Transverse colon (tissue), 4 donors: ENCODE results near the gene EFEMP1. TPM values are rescaled to one million over a fixed set of nuclear protein-coding genes. Genes with fewer than 3 reads are reported as not detected.

Source experiments
- DNase-seq: peaks from one replicate; pipeline ENCODE4 v3.0.0-alpha.2; 2019
- H3K27ac ChIP-seq, 4 donors: fragments of 200-600 bp; sonication (generic); 2 replicates each; pipeline ENCODE4 v1.5.1; 2016 to 2018; ENCODE audit warnings: inconsistent platforms in 4 of 4
- H3K27me3 ChIP-seq: fragments of 200-600 bp; sonication (generic); 2 replicates; pipeline ENCODE4 v1.5.1; 2017; ENCODE audit warnings: inconsistent platforms
- H3K36me3 ChIP-seq, 4 donors: fragments of 200-600 bp; sonication (generic); 2 replicates each; pipeline ENCODE4 v1.5.1; 2017 to 2019; ENCODE audit warnings: inconsistent platforms in 4 of 4
- H3K4me1 ChIP-seq, 4 donors: fragments of 200-600 bp; sonication (generic); 2 replicates each; pipeline ENCODE4 v1.5.1; 2017 to 2020; ENCODE audit warnings: inconsistent platforms in 4 of 4
- H3K4me3 ChIP-seq, 4 donors: fragments of 200-600 bp; sonication (generic); 1 replicate in 1 of 4; 2 replicates in 3 of 4; pipeline versions ENCODE4 v1.5.1 to v1.6.1; 2017 to 2019; ENCODE audit warnings: inconsistent platforms in 4 of 4
- H3K9me3 ChIP-seq, 2 donors: fragments of 200-600 bp; sonication (generic); 2 replicates each; pipeline ENCODE4 v1.5.1; 2017 to 2019; ENCODE audit warnings: inconsistent platforms in 2 of 2
- EP300 ChIP-seq: sonication (generic); formaldehyde crosslinking; IDR thresholded peaks from one replicate; pipeline ENCODE4 v1.6.1; 2017; ENCODE audit warnings: antibody characterized with exemption, low read depth
- POLR2A ChIP-seq: fragments of 450-650 bp; IDR thresholded peaks from one replicate; pipeline ENCODE4 v1.6.1; 2016; ENCODE audit warnings: antibody characterized with exemption, mild to moderate bottlenecking, moderate library complexity
- POLR2AphosphoS5 ChIP-seq, 3 donors: sonication (generic); formaldehyde crosslinking; IDR thresholded peaks; one replicate each; pipeline ENCODE4 v1.6.1; 2016; ENCODE audit warnings: antibody characterized with exemption in 3 of 3
- WGBS, 2 donors: methylation state at CpG; one replicate each; pipeline ENCODE4 v1.1.5; 2018; ENCODE audit warnings: low coverage in 1 of 2; 5-methylcytosine and 5-hydroxymethylcytosine counted together
- in situ Hi-C, 4 donors: fragments of 200-750 bp; cut with MboI; loops; one replicate each; pipeline versions ENCODE4 v1.15.0 to v1.15.1; 2017; ENCODE audit warnings: low sequenced_read_pairs in 3 of 4, low pct_ligation_motif_present in 1 of 4, low pct_unique_long_range_greater_than_20kb in 1 of 4
- intact Hi-C: fragments of 100-400 bp; cut with DNase I; formaldehyde crosslinking; loops from one replicate; pipeline ENCODE4 v1.15.1; 2023; ENCODE audit warnings: low total_unique reads
- total RNA-seq, 4 donors: library from RNA; depleted of rRNA; stranded (reverse); fragments of >200 nt; gene quantifications; one replicate each; pipeline ENCODE4 v1.1.0, GENCODE V29; 2016
- TF ChIP-seq, protein P1 (sequence below), 5 experiments: fragments of 200-600 bp in 3 of 5; fragments of 450-650 bp in 2 of 5; sonication (generic) in 3 of 5; IDR thresholded peaks; 1 replicate in 2 of 5; 2 replicates in 3 of 5; pipeline ENCODE4 v1.5.1; 2016 to 2017; ENCODE audit warnings: antibody characterized with exemption in 5 of 5, inconsistent platforms in 3 of 5, mild to moderate bottlenecking in 2 of 5, moderate library complexity in 1 of 5

The EFEMP1 gene, protein sequence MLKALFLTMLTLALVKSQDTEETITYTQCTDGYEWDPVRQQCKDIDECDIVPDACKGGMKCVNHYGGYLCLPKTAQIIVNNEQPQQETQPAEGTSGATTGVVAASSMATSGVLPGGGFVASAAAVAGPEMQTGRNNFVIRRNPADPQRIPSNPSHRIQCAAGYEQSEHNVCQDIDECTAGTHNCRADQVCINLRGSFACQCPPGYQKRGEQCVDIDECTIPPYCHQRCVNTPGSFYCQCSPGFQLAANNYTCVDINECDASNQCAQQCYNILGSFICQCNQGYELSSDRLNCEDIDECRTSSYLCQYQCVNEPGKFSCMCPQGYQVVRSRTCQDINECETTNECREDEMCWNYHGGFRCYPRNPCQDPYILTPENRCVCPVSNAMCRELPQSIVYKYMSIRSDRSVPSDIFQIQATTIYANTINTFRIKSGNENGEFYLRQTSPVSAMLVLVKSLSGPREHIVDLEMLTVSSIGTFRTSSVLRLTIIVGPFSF
- total RNA-seq, result 10 to 100 TPM; 12.0 to 34.8 (median 26.5) TPM

DNA sequence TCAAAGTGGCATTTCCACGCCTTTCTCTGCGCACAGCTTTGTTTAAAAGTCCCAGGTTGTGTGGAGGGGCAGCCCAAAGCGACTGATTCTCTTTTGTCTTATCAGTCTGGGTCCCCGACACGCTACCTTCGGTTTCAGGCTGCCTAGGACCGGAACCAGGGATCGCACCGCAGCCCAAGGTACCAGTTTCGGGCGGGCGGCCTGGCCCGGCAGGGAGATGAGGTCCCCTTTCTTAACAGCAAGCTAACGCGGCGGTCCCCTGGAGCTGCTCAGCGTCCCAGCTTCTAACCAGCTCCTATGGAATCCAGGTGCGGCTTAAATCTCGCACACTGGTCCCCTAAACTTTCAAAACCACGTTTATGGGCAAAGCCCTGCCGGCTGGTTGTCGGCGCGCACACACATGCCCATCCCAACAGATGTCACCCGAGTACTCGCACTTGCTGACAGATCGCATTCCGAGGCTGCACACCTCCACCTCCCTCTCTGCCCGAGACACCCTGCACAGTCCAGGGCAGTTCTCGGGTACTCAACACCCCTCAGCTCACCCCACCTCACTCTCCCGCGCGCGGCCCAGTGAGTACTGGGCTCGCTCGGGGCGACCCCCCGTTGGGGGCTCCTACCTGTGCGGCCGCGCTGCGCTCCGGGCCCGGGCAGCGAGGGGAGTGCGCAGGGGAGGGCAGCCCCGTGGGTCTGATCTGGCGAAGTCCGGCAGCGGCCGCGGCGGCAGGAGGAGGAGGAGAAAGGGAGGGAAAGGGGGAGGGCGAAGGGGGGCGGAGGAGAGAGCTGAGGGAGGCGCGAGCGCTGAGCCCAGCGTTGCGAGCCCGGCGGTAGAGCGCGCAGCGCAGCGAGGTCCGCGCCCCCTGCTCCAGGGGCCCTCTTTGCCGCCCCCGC, at the start of gene EFEMP1:
TSS of gene EFEMP1 (minus strand) at position 692 of the 891 bp plus-strand sequence. CDS start 1,342 bp downstream, outside the sequence.
- Histone ChIP-seq H3K9me3 (no peaks in the 10 kb centered on the region), H3K4me3 (peak within 1 kb of the TSS; percentile 22 to 52 (median 33)), H3K27ac (peak within 1 kb of the TSS; percentile 41 to 58 (median 44)), H3K27me3 (peaks cover 48% of the 10 kb centered on the region), H3K4me1 (peaks cover 0 to 6% (median 3%) of the 10 kb centered on the region in 4 donors), H3K36me3 (no peaks in the 10 kb centered on the region)
- intact Hi-C loops, result no loop called here
- TF ChIP-seq POLR2AphosphoS5 (IDR thresholded peaks at IDR 0.05) (peak in 2 of 3 donors; percentile 7 to 8), POLR2A (peak; percentile 22)
- TF ChIP-seq, protein P1, sequence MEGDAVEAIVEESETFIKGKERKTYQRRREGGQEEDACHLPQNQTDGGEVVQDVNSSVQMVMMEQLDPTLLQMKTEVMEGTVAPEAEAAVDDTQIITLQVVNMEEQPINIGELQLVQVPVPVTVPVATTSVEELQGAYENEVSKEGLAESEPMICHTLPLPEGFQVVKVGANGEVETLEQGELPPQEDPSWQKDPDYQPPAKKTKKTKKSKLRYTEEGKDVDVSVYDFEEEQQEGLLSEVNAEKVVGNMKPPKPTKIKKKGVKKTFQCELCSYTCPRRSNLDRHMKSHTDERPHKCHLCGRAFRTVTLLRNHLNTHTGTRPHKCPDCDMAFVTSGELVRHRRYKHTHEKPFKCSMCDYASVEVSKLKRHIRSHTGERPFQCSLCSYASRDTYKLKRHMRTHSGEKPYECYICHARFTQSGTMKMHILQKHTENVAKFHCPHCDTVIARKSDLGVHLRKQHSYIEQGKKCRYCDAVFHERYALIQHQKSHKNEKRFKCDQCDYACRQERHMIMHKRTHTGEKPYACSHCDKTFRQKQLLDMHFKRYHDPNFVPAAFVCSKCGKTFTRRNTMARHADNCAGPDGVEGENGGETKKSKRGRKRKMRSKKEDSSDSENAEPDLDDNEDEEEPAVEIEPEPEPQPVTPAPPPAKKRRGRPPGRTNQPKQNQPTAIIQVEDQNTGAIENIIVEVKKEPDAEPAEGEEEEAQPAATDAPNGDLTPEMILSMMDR (IDR thresholded peaks at IDR 0.05), result no peak
- 16% methylated on average over 5 to 64 of the region's 70 CpGs for WGBS, 2 donors
- DNase-seq, result peak; percentile 19
- in situ Hi-C loops, result no loop called here

DNA sequence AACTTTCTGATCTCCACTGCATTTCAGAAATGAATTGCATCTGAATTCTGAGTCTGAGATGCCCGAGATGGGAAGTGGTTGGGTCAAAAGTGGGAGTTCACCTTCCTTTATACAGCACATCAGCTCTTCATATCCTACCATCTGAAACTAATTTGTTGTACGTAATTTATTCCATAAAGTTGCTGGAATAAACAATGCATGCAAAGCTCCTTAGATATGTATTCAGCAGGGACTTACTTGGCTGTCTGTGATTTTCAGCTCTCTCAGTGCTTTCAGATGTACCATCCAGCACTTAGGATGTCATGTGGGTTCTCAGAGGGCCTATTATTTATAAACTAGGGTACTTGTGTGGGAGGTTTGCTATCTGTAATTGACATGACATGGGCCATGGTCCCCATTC, 46.9 kb upstream of the EFEMP1 start:
- no peaks in the 10 kb centered on the region for H3K27me3 ChIP-seq
- TF ChIP-seq, protein P1 (IDR thresholded peaks at IDR 0.05), result no peak
- TF ChIP-seq POLR2A (no peak), EP300 (no peak), POLR2AphosphoS5 (IDR thresholded peaks at IDR 0.05) (no peak)
- H3K27ac ChIP-seq, result no peak overlapping the region
- DNase-seq, result no peak
- no peak overlapping the region for H3K4me3 ChIP-seq
- intact Hi-C loops (no loop called here), in situ Hi-C loops (loop anchor here in 3 of 4 donors (25.0 kb wide), 1 partner anchor 208 kb away; no protein-coding TSS in a partner anchor)
- H3K36me3 ChIP-seq, result no peaks in the 10 kb centered on the region
- 48 to 75% methylated on average over 2 of the region's 2 CpGs for WGBS, 2 donors
- H3K9me3 ChIP-seq, result no peaks in the 10 kb centered on the region
- H3K4me1 ChIP-seq, result no peaks in the 10 kb centered on the region

DNA sequence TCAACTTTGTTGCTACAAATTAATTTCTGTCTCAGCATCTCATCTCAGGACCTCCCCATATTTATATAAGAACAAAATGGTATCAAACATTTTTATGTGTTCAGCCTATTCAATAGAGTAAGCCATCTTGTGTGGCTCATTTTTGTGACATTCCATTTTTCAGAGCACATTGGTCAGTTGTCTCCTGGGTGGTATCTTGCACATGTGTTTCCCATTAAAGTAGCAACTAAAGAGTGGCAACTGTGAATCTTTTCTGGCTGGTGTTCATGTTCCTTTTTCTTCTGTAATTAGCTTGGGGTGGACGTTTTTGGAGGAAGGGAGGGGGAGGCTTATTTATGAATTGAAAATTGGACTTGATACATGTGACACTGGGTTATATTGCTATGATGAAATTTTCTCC, 45.4 kb upstream of the EFEMP1 start:
- DNase-seq, result no peak
- Histone ChIP-seq H3K9me3 (no peaks in the 10 kb centered on the region), H3K4me1 (no peaks in the 10 kb centered on the region), H3K27ac (no peak overlapping the region), H3K27me3 (no peaks in the 10 kb centered on the region), H3K4me3 (no peak overlapping the region), H3K36me3 (no peaks in the 10 kb centered on the region)
- TF ChIP-seq POLR2AphosphoS5 (IDR thresholded peaks at IDR 0.05), result no peak
- TF ChIP-seq, protein P1 (IDR thresholded peaks at IDR 0.05), result no peak
- no peak for TF ChIP-seq POLR2A
- no peak for TF ChIP-seq EP300
- in situ Hi-C loops, result loop anchor here in 3 of 4 donors (25.0 kb wide), 1 partner anchor 207 kb away; no protein-coding TSS in a partner anchor
- intact Hi-C loops, result no loop called here
- 0 to 15% methylated on average over 1 of the region's 1 CpG for WGBS, 2 donors
